GM18909 (cell line): ENCODE measurements around the gene MYRIP.

Source experiments
- ATAC-seq: cut with Tn5 transposase; IDR thresholded peaks from one replicate; pipeline ENCODE4 v1.9.1; 2021; ENCODE audit warnings: mild to moderate bottlenecking; ENCODE audit not compliant: unreplicated experiment, poor library complexity

Gene MYRIP

DNA sequence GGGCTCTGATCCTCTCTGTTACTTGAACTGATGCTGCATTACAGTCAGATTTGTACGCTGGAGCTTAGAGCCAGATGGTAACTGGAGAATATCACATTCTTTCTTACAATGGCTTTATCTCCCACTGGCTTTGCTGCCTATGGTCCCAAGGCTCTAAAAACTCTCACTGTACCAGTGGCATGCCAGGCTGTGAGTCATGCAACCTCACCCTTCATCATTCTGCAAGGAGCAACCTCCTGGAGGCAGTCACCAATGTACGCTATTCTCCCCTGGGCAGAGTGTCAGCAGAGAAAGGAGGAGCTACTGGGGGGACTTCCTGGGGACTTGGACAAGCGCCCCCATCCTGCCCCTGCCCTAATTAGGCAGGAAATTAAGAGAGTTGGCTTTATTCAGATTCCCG lies 402.2 kb downstream of the MYRIP start:
- ATAC-seq, result no peak

DNA sequence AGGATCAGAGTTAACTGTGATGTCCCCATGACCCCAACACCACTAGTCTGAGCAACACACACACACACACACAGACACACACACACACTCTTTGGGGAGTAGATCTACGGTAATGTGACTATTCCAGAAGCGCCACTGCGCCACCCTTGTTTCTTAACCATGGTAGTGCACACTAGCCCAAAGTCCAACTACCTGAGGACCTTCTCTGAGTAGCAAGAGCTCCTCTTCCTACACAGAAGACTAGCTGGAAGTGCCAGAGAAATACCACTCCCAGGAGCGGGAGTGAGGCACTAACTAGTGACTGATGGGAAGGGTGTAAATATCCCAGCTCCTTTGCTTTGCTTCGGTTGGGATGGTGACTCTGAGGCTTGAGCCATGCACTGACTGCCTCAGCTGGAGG lies 404.1 kb downstream of the MYRIP start:
- no peak for ATAC-seq

DNA sequence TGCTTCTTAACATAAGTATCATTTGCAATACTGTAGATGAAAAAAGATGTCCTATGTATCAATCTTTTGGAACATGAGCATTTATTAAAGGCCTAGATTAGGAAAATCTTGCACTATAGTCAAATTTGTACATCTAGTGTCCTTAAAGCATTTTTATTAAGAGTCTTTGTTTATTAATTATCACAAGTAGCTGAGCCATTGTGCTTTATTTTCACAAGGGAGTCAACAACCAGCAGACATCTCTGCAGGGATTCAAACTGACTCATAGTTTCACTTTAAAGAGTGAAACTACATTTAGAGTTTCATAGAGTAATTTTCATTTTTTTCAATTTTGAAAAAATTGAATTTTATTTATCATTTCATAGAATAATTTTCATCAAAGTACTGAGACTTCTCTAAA lies 405.6 kb downstream of the MYRIP start:
- ATAC-seq, result no peak

DNA sequence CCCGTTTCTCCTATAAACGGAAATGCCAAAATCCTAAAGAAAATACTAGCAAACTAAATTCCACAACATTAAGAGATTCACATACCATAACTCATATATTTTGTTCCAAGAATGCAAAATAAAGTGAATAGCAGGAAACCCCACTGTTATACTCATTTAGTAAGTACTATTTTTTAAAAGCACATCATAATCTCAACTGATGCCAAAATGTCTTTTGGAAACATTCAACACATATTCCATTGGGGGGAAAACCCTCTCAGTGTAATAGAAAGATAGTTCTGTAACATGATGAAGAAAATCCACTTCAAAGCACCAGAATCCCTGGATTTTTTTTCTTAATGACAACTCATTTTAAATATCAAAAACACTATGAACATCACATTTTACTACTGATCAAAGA lies 407.1 kb downstream of the MYRIP start:
- no peak for ATAC-seq

DNA sequence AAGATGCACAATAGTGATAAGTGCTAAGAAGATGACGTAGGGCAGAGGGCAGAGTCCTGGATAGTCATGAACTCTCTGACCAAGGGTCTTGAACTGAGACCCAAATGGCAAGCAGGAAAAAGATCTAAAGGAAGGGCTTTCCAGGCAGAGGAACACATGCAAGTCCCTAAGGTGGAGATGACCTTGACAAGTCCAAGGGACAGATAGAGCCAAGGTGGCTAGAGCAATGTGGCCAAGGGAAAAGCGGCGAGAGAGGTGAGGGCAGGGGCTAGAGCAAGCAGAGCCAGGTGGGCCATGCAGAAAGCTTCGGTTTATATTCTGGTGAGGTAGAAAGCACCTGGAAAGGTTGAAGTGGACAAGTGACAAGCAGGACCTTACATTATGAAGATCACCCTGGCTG lies 414.4 kb downstream of the MYRIP start:
- ATAC-seq, result no peak

DNA sequence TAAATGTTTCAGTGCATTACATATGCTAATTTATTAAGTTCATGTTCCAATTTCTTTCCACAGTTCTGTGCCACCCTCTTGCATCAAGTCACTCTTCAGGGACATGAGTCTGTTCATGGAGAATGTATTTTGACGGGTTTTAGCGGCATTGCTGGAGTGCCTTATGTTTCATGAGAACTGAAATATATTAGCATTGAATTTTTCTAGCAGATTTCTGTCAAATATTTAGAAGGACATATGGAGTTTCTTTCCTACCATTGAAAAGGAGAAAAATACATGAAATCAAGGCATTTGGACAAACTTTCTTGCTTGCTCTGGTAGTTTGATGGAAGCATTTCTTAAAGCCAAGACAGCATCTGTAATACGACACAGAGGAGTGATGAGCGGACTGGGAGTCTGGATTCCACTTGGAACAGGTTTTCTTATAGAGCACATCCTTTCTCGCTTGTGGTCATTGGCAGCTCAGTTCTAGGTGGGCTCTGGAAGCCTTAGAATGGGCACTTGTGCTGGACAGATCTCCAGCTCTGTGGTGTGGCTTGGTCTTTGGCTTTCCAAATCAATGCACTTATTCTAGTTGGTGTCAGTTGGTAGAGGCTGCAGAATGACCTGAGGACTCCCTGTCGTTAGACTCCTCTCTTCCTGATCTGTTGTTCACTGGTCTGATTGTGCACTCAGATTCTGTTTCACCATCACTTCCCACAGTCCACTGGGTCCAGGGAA lies 415.5 kb downstream of the MYRIP start:
- no peak for ATAC-seq

DNA sequence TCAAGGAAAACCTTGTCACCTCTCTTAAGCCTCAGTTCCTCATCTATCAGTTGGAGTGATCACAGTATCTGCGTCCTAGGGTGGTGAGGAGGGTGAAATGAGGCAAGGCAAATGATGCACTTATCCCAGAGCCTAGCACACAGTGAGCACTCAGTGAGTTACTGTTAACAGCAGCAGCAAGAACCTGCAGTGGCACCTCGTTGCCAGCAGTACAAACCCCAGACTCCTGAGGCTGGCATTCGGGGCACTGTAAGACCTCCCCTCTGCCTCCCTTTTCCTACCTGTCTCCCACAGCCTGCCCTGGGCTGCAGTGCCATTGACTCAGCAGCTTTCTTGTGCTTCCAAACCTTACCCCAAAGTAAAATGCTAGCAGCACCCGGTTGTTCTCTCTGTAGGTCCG lies 417.2 kb downstream of the MYRIP start:
- ATAC-seq, result no peak

DNA sequence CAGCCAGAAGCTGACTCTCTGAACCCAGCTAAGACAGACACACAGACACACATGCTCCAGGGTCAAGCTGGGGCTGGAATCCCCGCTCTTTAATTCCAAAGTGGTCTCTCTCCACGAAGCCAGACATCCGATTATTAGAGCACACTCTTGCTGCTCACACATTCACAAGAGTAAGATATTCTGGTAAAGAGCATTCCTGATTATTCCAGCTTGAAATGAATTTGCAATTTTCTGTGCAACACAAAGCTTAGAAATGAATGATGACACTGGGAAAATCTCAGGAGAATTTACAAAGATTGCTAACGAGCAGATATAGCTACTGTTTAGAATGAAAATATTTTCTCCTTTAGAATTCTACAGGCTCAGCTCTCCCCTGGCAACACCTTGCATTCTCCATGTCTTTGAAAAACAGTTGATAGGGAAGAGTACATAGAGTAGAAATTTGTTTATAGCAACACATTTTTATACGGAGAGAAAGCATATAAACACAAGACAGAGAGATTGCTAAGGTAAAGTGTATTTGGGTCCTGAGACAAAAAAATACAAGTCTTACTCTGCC lies 419.5 kb downstream of the MYRIP start:
- ATAC-seq, result no peak

DNA sequence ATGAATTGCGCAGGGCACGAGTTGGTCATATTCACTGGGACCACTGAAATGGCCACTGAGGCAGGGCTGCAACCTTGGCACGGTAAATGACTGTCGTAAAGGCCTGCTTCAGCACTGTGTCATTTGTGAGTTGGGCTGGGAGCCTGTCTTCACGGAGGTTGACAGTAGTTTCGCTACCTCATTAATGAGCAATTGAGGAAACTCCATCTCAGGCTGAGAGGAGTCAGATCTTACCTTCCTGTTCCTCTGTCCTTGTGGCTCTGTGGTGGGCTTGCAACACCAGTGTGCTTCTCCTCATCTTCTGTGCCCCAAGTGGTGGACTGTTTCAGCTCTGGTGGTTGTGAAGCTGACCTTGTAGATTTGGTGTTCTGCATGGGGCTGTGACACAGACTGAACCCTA lies 420.0 kb downstream of the MYRIP start:
- ATAC-seq, result peak; percentile 75

DNA sequence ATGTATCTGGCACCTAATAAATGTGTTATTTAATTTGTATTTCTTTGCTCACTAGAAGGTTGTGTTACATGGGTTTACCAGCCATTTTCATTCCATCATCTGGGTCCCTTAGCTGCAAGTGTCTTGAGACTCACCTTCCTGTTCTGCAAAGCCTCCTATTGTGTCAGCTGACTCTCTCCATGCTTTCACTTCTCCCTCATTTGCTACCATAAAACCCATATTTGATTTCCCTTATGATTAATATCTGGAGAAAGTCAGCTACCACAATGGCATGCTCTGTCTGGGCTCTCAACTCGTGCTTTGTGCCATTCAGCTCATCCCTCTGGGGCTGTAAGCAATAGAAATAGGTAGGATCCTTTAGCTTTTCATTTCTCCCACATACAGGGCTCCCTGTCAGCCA lies 420.6 kb downstream of the MYRIP start:
- ATAC-seq, result no peak

DNA sequence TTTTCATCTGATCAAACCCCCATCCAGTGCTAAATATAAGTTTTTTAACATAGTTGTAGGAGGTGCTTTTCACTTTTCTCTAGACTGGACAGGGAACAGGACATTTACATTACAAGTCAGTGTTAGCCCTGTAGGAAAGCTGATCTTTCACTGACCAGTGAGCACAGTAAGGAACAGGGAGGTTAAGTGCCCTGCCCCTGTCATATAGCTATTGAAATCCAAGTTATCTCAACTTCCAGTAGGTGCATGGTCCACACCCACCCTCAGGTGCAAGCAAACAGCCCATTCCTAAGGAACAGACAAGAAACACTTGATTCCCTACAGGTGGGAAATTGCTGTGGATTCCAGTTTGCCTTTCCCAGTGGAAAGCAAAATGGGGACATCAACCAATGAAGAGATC lies 421.0 kb downstream of the MYRIP start:
- no peak for ATAC-seq

DNA sequence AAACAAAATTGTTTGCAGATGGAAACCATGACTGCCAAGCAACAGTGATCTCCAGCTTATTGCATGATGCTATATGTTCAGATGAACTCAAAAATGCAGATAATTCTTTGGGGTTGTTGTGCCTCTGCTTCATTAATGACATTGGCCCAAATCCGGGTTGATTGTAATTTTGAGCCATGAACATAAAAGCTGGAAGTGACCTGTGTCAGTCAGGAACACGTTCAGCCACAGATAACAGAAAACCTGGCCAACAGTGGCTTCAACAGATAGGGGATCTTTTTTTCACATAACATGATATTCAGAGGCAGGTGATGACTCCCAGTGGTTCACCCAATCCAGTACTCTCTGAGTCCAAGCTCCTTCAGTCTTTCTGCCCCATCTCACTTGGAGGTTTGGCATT lies 423.2 kb downstream of the MYRIP start:
- no peak for ATAC-seq

DNA sequence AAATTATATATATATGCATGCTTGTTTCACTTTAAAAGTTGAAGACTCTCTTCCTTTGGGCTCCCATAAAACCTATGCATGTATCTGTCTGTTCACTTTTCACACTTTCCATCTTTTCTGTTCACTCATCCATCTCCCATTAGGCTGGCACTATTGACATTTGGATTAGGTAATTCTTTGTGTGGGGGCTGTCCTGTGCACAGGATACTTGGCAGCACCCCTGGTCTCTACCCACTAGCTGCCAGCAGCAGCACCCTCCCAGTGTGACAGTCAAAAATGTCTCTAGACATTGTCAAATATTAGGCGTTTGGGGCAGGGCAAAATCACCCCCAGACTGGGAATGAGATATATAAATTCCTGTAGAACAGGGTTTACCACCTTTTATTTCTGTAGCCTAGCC lies 427.8 kb downstream of the MYRIP start:
- ATAC-seq, result no peak

DNA sequence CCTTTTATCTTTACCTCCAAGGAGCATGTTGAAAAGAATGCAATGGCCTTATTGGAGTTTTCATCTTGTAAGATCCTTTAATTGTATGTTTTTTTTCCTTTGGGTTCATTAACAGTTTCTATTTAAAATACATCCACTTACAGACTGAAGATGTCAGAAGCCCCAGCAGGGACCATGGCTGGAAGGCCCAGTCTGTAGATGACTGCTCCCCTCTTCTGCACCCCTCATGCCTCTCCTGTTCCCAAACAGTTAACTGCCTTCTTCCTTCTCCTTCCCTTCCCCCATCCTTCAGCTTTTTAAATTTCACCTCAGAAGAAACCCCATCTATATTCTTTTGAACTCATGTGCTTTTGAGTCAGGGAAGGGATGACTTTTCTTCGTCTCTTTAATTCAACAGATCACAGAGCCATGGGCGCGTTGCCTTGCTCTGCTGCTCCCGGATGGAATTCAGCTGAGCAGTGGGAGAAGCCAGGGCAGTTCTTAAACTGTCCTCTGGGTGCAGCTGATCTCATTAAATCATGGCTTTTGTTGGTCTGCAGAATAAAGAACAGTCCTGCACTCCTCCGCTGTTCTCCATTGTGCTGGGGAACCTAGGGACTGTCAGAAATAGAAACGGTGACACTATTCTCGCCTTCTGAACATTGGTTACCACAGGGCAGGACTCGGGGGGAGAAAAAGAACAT lies 428.6 kb downstream of the MYRIP start:
- no peak for ATAC-seq

DNA sequence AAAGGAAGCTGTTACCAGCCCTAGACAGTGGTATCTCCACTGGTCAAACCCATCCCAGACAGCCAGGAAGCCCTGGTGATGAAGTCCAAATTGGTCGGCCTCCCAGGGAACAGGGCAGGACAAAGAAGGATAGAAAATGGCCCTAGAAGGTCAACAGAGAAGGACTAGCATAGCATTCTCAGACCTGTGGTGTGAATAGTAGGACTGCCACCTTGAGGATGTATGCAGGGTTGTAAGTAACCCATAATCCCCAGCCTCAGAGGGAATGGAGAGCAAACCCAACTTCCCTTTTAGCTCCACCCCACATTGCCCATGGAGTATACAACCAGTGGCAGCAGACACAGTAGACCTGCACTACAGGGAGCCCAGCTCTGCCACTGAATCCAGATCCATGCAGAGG lies 431.5 kb downstream of the MYRIP start:
- ATAC-seq, result no peak

DNA sequence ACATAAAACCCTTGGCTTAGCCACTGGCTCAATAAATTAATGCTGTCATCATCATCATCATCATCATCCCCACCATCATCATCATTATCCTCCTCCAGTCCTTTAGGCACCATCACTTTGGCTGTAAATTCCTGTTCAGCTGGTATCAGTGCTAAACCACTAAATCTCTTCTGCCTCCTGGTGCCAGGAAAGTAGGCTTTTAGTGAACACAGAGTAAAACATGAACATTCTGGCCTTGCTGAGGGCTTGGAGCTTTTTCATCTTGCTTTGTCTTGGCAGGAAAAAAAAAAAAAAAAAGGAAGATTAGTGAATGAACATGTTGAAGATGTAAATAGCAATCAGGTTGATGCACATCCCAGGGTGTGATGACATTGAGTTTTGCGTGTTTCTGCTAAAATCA lies 432.8 kb downstream of the MYRIP start:
- ATAC-seq, result no peak

DNA sequence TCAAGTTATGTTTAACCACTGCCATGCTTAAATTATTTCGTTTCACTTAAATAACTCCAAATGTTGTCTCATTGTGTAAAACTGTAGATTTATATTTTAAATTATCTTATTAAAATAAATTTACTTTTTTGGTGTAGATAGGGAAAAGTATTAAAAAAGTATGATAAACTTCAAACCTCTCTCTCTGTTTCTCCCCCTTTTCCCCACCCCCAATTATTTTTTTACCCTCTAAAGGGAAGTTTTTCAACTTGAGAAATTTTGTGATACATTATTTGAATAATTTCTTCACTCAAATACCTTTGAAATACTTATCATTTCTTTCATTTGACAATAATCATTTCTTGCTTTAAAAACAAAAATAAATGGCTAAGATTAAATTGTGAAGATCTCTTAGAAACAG lies 433.2 kb downstream of the MYRIP start:
- no peak for ATAC-seq

DNA sequence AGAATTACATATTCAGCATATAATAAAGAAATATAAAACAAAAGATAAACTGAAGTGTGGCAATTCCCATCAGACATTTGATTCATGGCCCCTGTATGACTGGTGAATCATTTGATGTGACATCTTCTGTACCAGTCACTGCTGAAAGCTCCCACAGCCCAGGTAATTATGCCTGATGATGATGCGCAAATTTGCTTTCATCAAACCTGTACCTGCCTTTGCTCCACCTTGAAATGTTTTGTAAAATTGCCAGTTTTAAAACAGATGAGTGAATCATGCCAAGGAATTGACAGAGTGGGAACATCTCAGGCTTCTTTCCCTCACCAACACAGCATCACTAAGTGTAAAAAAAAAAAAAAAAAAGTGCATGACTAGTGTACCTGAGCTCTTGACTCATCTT lies 433.6 kb downstream of the MYRIP start:
- no peak for ATAC-seq

DNA sequence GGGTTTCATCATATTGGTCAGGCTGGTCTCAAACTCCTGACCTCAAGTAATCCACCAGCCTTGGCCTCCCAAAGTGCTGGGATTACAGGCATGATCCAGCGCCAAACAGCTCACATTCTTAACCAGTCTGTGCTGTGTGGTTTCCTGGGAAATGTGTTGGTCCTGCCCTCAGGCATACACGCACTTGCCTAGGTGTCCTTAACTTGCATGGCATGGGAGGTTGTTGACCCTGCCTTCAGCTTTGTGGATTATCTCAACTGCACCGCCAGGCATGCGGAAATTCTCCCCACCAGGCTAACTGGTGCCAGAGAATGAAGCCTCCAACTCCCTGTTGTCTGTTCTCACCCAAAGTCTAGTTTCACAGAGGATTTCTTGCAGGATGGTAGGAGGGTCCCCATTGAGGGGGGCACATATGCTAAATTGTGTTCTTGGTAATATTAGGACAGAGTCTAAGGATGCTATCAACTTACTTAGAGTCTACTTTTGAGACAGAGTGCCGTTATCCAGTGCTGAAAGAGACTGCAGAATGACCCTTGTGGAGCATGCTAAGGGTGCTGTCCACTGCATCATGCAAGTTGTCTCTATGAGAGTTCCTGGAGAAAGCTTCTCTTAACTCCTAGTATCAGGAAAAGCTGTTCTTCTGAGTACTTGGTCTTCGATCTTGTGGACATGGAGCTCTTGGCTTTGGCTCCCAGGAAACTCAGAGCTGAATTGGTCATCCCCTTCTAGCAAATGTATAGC lies 438.5 kb downstream of the MYRIP start:
- no peak for ATAC-seq

DNA sequence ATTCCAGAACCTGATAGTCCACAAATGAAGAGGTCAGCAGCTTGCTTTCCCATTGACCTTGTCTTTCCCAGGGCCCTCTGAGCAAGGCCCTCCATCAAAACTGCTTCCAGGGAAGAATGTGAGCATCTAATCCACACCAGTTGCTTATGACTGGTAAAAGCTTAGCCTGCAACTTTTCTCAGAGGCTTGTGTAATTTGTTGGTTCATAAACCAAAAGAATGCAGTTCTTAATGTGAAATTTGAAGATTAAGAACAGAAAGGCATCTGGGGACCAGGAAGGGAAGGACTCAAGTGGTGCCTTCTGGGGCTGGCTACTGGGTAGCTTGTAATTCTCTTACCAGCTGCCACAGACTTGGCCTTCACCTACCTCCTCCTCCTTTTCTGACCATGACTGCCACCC lies 439.2 kb downstream of the MYRIP start:
- ATAC-seq, result no peak

DNA sequence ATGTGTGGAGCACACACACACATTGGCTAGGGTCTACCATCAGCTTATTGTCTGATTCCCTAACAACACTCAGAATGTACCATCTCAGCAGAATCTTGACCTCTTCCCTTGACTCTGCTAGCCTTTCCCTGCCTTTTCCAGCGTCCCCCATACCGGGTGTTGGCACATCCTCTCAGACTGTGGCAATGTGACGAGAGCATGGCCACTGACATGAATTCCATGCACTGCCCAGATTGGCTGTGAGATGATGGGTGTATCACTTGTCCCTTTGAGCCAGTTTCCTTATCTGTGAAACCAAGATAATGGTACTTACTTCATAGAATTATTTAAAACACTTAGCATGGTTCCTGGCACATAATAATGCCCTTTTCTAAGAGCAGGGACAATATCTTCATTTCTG lies 439.8 kb downstream of the MYRIP start:
- ATAC-seq, result no peak
